IMR-90 (cell line): ENCODE measurements around the gene SMIM10L1. TPM values are rescaled to one million over a fixed set of nuclear protein-coding genes. Genes with fewer than 3 reads are reported as not detected.

Experiments
- ATAC-seq: fragments of 200-7000 bp; cut with Tn5 transposase; 2 replicates; pipeline ENCODE4 v1.9.1; 2020; ENCODE audit warnings: low read depth, mild to moderate bottlenecking, moderate library complexity
- BruUV-seq: library from RNA; stranded (reverse); fragments of 400-500 nt; replicated peaks from 2 replicates; lab custom pipeline; 2021; lab: Mats Ljungman, UMichigan
- CTCF ChIA-PET: fragments of 300-600 bp; formaldehyde crosslinking; extraction: SDS; loops from one replicate; lab custom pipeline; 2021; ENCODE audit warnings: antibody characterized with exemption; lab: Yijun Ruan, JAX
- POLR2A ChIA-PET: fragments of 300-600 bp; sonication (Branson Sonifier 250); formaldehyde crosslinking; loops from one replicate; lab custom pipeline; 2022; ENCODE audit warnings: antibody characterized with exemption; ENCODE audit not compliant: unreplicated experiment; lab: Charles Lee
- DNase-seq: peaks from one replicate; pipeline ENCODE4 v3.0.0; 2013
- H2AFZ ChIP-seq: replicated peaks from 2 replicates; pipeline ENCODE3; 2013; ENCODE audit warnings: low read length, mild to moderate bottlenecking; ENCODE audit not compliant: poor library complexity
- H2AK5ac ChIP-seq: 2 replicates; pipeline ENCODE4 v1.6.1; 2013; ENCODE audit warnings: low read depth, low read length, inconsistent platforms
- H2AK9ac ChIP-seq: replicated peaks from 2 replicates; pipeline ENCODE3; 2013; ENCODE audit warnings: mild to moderate bottlenecking, low read depth, low read length, moderate library complexity; ENCODE audit not compliant: poor library complexity
- H2BK120ac ChIP-seq: 2 replicates; pipeline ENCODE4 v1.6.1; 2013; ENCODE audit warnings: low read depth, low read length, inconsistent platforms
- H2BK15ac ChIP-seq: 3 replicates; pipeline ENCODE4 v1.6.1; 2013; ENCODE audit warnings: low read depth, low read length, inconsistent platforms
- H2BK20ac ChIP-seq: 2 replicates; pipeline ENCODE4 v1.6.1; 2013; ENCODE audit warnings: low read depth, mild to moderate bottlenecking, inconsistent platforms, low read length, moderate library complexity
- H2BK5ac ChIP-seq: 2 replicates; pipeline ENCODE4 v1.6.1; 2013; ENCODE audit warnings: mild to moderate bottlenecking, low read depth, low read length, inconsistent platforms; ENCODE audit not compliant: poor library complexity, severe bottlenecking
- H3K14ac ChIP-seq: replicated peaks from 2 replicates; pipeline ENCODE4 v1.6.1; 2013; ENCODE audit warnings: low read depth, low read length, inconsistent platforms
- H3K18ac ChIP-seq: 2 replicates; pipeline ENCODE4 v1.6.1; 2013; ENCODE audit warnings: low read depth, low read length, control low read depth
- H3K23ac ChIP-seq: 2 replicates; pipeline ENCODE4 v1.6.1; 2013; ENCODE audit warnings: low read depth, low read length, inconsistent platforms
- H3K27ac ChIP-seq: 2 replicates; pipeline ENCODE4 v1.5.1; 2013; ENCODE audit warnings: mild to moderate bottlenecking, control low read depth, low read length; ENCODE audit not compliant: insufficient read depth
- H3K27me3 ChIP-seq: 2 replicates; pipeline ENCODE4 v1.6.1; 2013; ENCODE audit warnings: low read length; ENCODE audit not compliant: control insufficient read depth, insufficient read depth
- H3K36me3 ChIP-seq: 2 replicates; pipeline ENCODE4 v1.6.1; 2013; ENCODE audit warnings: low read length, mixed read lengths; ENCODE audit not compliant: control insufficient read depth, insufficient read depth
- H3K4ac ChIP-seq: 2 replicates; pipeline ENCODE4 v1.6.1; 2013; ENCODE audit warnings: low read depth, low read length, inconsistent platforms
- H3K4me1 ChIP-seq: 2 replicates; pipeline ENCODE4 v1.6.1; 2013; ENCODE audit warnings: low read length, mixed read lengths; ENCODE audit not compliant: control insufficient read depth, insufficient read depth
- H3K4me2 ChIP-seq: 2 replicates; pipeline ENCODE4 v1.6.1; 2013; ENCODE audit warnings: low read depth, mild to moderate bottlenecking, control low read depth, low read length, moderate library complexity
- H3K4me3 ChIP-seq: 2 replicates; pipeline ENCODE4 v1.5.1; 2013; ENCODE audit warnings: low read depth, mild to moderate bottlenecking, control low read depth, low read length, moderate library complexity; ENCODE audit not compliant: insufficient read depth
- H3K56ac ChIP-seq: 2 replicates; pipeline ENCODE4 v1.6.1; 2013; ENCODE audit warnings: low read length, inconsistent platforms; ENCODE audit not compliant: insufficient read depth; ENCODE audit errors: extremely low read depth
- H3K79me1 ChIP-seq, 2 experiments: 2 replicates each; pipeline ENCODE4 v1.6.1; 2013; ENCODE audit warnings: low read length in 2 of 2, inconsistent platforms in 1 of 2, low read depth in 1 of 2
- H3K9ac ChIP-seq: 2 replicates; pipeline ENCODE4 v1.6.1; 2013; ENCODE audit warnings: low read depth, low read length, control low read depth
- H3K9me1 ChIP-seq: 2 replicates; pipeline ENCODE4 v1.6.1; 2013; ENCODE audit warnings: low read length, inconsistent platforms; ENCODE audit not compliant: insufficient read depth
- H3K9me3 ChIP-seq: 2 replicates; pipeline ENCODE4 v1.6.1; 2013; ENCODE audit warnings: low read length; ENCODE audit not compliant: control insufficient read depth, insufficient read depth
- H4K20me1 ChIP-seq: 2 replicates; pipeline ENCODE4 v1.6.1; 2013; ENCODE audit warnings: low read length, inconsistent platforms; ENCODE audit not compliant: insufficient read depth
- H4K5ac ChIP-seq: 2 replicates; pipeline ENCODE4 v1.6.1; 2013; ENCODE audit warnings: mild to moderate bottlenecking, low read depth, low read length, control low read depth
- H4K8ac ChIP-seq, 2 experiments: 2 replicates each; pipeline ENCODE4 v1.6.1; 2013; ENCODE audit warnings: low read depth in 2 of 2, low read length in 2 of 2, control low read depth in 1 of 2, inconsistent platforms in 1 of 2
- H4K91ac ChIP-seq: 2 replicates; pipeline ENCODE4 v1.6.1; 2013; ENCODE audit warnings: low read depth, low read length, inconsistent platforms; ENCODE audit not compliant: insufficient read depth
- BHLHE40 ChIP-seq: fragments of 150-350 bp; IDR thresholded peaks from 2 replicates; pipeline ENCODE4 v1.6.1; 2016; ENCODE audit warnings: mild to moderate bottlenecking, low read depth, low read length
- CEBPB ChIP-seq: IDR thresholded peaks from 2 replicates; pipeline ENCODE4 v1.6.1; 2012; ENCODE audit warnings: low read depth, low read length, improper control_type of control experiment
- CHD1 ChIP-seq: IDR thresholded peaks from 2 replicates; pipeline ENCODE4 v1.6.1; 2012; ENCODE audit warnings: low read depth, low read length, improper control_type of control experiment
- FOS ChIP-seq: fragments of 150-350 bp; IDR thresholded peaks from 2 replicates; pipeline ENCODE4 v1.6.1; 2016; ENCODE audit warnings: low read depth, low read length
- MAFK ChIP-seq: IDR thresholded peaks from 2 replicates; pipeline ENCODE4 v1.6.1; 2012; ENCODE audit warnings: low read depth, low read length, improper control_type of control experiment
- MAZ ChIP-seq: IDR thresholded peaks from 2 replicates; pipeline ENCODE4 v1.6.1; 2012; ENCODE audit warnings: low read depth, mild to moderate bottlenecking, low read length, improper control_type of control experiment, moderate library complexity, borderline replicate concordance
- MXI1 ChIP-seq: IDR thresholded peaks from 2 replicates; pipeline ENCODE4 v1.6.1; 2012; ENCODE audit warnings: low read depth, mild to moderate bottlenecking, low read length, moderate library complexity, borderline replicate concordance
- NFE2L2 ChIP-seq: fragments of 150-350 bp; IDR thresholded peaks from 2 replicates; pipeline ENCODE4 v1.6.1; 2016; ENCODE audit warnings: low read depth, mild to moderate bottlenecking, low read length
- POLR2A ChIP-seq: IDR thresholded peaks from 2 replicates; pipeline ENCODE4 v1.6.1; 2012; ENCODE audit warnings: mild to moderate bottlenecking, low read depth, low read length
- RAD21 ChIP-seq: IDR thresholded peaks from 2 replicates; pipeline ENCODE4 v1.6.1; 2012; ENCODE audit warnings: low read length, improper control_type of control experiment
- RCOR1 ChIP-seq: IDR thresholded peaks from 2 replicates; pipeline ENCODE4 v1.6.1; 2012; ENCODE audit warnings: mild to moderate bottlenecking, low read length, improper control_type of control experiment; ENCODE audit not compliant: insufficient replicate concordance
- RFX5 ChIP-seq: IDR thresholded peaks from 2 replicates; pipeline ENCODE4 v1.8.0; 2012; ENCODE audit warnings: low read depth, mild to moderate bottlenecking, low read length, moderate library complexity
- SMC3 ChIP-seq: fragments of 150-350 bp; IDR thresholded peaks from 2 replicates; pipeline ENCODE4 v1.6.1; 2016; ENCODE audit warnings: low read depth, mild to moderate bottlenecking, antibody characterized with exemption, low read length, moderate library complexity
- WGBS, 2 experiments: methylation state at CpG; one replicate each; pipeline versions ENCODE4 v1.1.5 to v1.1.7; 2013; ENCODE audit warnings: missing lambda C conversion rate in 2 of 2; ENCODE audit not compliant: insufficient read length in 1 of 2; ENCODE audit errors: extremely low coverage in 2 of 2; 5-methylcytosine and 5-hydroxymethylcytosine counted together
- dilution Hi-C: fragments of 300-500 bp; cut with HindIII; formaldehyde crosslinking; loops from one replicate; pipeline ENCODE4 v1.14.3; 2018; ENCODE audit warnings: low sequenced_read_pairs; ENCODE audit not compliant: unreplicated experiment
- in situ Hi-C: fragments of 300-500 bp; cut with MboI; formaldehyde crosslinking; loops from 3 replicates; pipeline ENCODE4 v1.14.3; 2019; ENCODE audit warnings: low sequenced_read_pairs, inconsistent platforms, mixed read lengths
- intact Hi-C: fragments of 100-400 bp; cut with micrococcal nuclease; formaldehyde crosslinking; loops from 2 replicates; pipeline ENCODE4 v1.10.0; 2022
- polyA plus RNA-seq, 3 experiments: library from polyadenylated mRNA; depleted of rRNA; stranded (reverse); fragments of >200 nt; gene quantifications; 2 replicates each; pipeline ENCODE4 v1.2.3, GENCODE V29; 2012; ENCODE audit warnings: low replicate concordance in 1 of 3
- total RNA-seq: library from RNA; depleted of rRNA; stranded (reverse); fragments of >200 nt; gene quantifications from 2 replicates; pipeline ENCODE4 v1.2.3, GENCODE V29; 2012
- TF ChIP-seq, protein P1 (sequence below): conservative IDR thresholded peaks from 2 replicates; pipeline ENCODE4 v1.5.1; 2012; ENCODE audit warnings: mild to moderate bottlenecking, low read depth, low read length, improper control_type of control experiment
- TF ChIP-seq, protein P2 (sequence below): fragments of 150-350 bp; IDR thresholded peaks from 2 replicates; pipeline ENCODE4 v1.6.1; 2016; ENCODE audit warnings: low read depth, mild to moderate bottlenecking, low read length, moderate library complexity, borderline replicate concordance
- TF ChIP-seq, protein P3 (sequence below): fragments of 150-350 bp; IDR thresholded peaks from 2 replicates; pipeline ENCODE4 v1.6.1; 2017; ENCODE audit warnings: mild to moderate bottlenecking, antibody characterized with exemption, low read length, low read depth

Gene SMIM10L1
- total and polyA plus RNA-seq, 2 of the 4 experiments (the other 2 are of a cell fraction): 2.7 to 4.5 TPM

DNA sequence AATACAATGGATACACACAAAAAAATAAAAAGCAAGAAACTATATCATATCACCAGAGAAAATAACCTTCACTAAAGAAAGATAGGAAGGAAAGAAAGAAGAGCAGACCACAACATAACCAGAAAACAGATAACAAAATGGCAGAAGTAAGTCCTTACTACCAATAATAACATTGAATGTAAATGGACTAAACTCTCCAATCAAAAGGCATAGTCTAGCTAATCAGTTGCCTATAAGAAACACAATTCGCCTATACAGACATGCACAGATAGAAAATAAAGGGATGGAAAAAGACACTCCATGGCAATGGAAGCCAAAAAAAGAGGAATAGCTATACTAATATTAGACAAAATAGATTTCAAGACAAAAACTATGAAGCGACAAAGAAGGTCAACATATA, 27.6 kb upstream of the SMIM10L1 start:
- H4K91ac ChIP-seq: no peak overlapping the region
- H4K8ac ChIP-seq: no peak overlapping the region
- peaks cover 17 to 20% of the 10 kb centered on the region in 2 experiments for H3K79me1 ChIP-seq
- H3K4me3 ChIP-seq: no peak overlapping the region
- no peaks in the 10 kb centered on the region for H3K9me1 ChIP-seq
- TF ChIP-seq RCOR1 (no peak), CHD1 (no peak), RAD21 (no peak), CEBPB (no peak), MXI1 (no peak), NFE2L2 (no peak), FOS (no peak), MAZ (no peak), MAFK (no peak), POLR2A (no peak), SMC3 (no peak), BHLHE40 (no peak), RFX5 (no peak)
- TF ChIP-seq, protein P1, sequence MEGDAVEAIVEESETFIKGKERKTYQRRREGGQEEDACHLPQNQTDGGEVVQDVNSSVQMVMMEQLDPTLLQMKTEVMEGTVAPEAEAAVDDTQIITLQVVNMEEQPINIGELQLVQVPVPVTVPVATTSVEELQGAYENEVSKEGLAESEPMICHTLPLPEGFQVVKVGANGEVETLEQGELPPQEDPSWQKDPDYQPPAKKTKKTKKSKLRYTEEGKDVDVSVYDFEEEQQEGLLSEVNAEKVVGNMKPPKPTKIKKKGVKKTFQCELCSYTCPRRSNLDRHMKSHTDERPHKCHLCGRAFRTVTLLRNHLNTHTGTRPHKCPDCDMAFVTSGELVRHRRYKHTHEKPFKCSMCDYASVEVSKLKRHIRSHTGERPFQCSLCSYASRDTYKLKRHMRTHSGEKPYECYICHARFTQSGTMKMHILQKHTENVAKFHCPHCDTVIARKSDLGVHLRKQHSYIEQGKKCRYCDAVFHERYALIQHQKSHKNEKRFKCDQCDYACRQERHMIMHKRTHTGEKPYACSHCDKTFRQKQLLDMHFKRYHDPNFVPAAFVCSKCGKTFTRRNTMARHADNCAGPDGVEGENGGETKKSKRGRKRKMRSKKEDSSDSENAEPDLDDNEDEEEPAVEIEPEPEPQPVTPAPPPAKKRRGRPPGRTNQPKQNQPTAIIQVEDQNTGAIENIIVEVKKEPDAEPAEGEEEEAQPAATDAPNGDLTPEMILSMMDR: no peak
- TF ChIP-seq, protein P2, sequence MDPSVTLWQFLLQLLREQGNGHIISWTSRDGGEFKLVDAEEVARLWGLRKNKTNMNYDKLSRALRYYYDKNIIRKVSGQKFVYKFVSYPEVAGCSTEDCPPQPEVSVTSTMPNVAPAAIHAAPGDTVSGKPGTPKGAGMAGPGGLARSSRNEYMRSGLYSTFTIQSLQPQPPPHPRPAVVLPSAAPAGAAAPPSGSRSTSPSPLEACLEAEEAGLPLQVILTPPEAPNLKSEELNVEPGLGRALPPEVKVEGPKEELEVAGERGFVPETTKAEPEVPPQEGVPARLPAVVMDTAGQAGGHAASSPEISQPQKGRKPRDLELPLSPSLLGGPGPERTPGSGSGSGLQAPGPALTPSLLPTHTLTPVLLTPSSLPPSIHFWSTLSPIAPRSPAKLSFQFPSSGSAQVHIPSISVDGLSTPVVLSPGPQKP: no peak
- TF ChIP-seq, protein P3, sequence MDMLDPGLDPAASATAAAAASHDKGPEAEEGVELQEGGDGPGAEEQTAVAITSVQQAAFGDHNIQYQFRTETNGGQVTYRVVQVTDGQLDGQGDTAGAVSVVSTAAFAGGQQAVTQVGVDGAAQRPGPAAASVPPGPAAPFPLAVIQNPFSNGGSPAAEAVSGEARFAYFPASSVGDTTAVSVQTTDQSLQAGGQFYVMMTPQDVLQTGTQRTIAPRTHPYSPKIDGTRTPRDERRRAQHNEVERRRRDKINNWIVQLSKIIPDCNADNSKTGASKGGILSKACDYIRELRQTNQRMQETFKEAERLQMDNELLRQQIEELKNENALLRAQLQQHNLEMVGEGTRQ: no peak
- in situ Hi-C loops (no loop called here), intact Hi-C loops (no loop called here), dilution Hi-C loops (no loop called here)
- no peak for ATAC-seq
- CTCF ChIA-PET: no interaction called here
- WGBS, 2 experiments: no CpG with 5 or more reads among the region's 2 CpGs
- no peak overlapping the region for H3K4ac ChIP-seq
- H3K18ac ChIP-seq: no peak overlapping the region
- H3K23ac ChIP-seq: no peak overlapping the region
- H3K4me1 ChIP-seq: no peaks in the 10 kb centered on the region
- H4K20me1 ChIP-seq: 0 out of 2 replicates have a peak, but pooled peaks cover 6% of the 10 kb centered on the region
- no peak overlapping the region for H3K27ac ChIP-seq
- no peak overlapping the region for H2AK5ac ChIP-seq
- POLR2A ChIA-PET: no interaction called here
- peaks cover 4% of the 10 kb centered on the region; the same call in 1 of the 2 replicates for H3K9me3 ChIP-seq
- DNase-seq: no peak
- no peak overlapping the region for H3K14ac ChIP-seq
- no peak overlapping the region for H2AFZ ChIP-seq
- no peak overlapping the region for H2BK15ac ChIP-seq
- H4K5ac ChIP-seq: no peak overlapping the region
- BruUV-seq: no TSS peak
- H3K36me3 ChIP-seq: peaks cover 1% of the 10 kb centered on the region; the same call in 1 of the 2 replicates
- no peak overlapping the region for H3K56ac ChIP-seq
- H3K9ac ChIP-seq: no peak overlapping the region
- H3K4me2 ChIP-seq: no peak overlapping the region
- H2AK9ac ChIP-seq: no peak overlapping the region
- H3K27me3 ChIP-seq: no peaks in the 10 kb centered on the region
- H2BK120ac ChIP-seq: no peak overlapping the region
- H2BK20ac ChIP-seq: no peak overlapping the region
- no peak overlapping the region for H2BK5ac ChIP-seq
